SK-N-SH treated with all-trans-retinoic acid at 6 μM for 48 hours (cell line): ENCODE results near the gene TARS2.
A peak's percentile ranks its signal among the peaks of the same experiment; 100 is the strongest.

Experiments
- ATAC-seq: fragments of 200-7000 bp; cut with Tn5 transposase; 3 replicates; pipeline ENCODE4 v1.9.1; 2020; ENCODE audit warnings: mild to moderate bottlenecking, moderate library complexity
- ARNTL ChIP-seq: fragments of 450-650 bp; formaldehyde crosslinking; IDR thresholded peaks from 2 replicates; pipeline ENCODE4 v1.5.0; 2020; ENCODE audit warnings: low read depth, mild to moderate bottlenecking, moderate library complexity, borderline replicate concordance
- BACH2 ChIP-seq: fragments of 250-450 bp; sonication (Bioruptor Pico); IDR thresholded peaks from 2 replicates; pipeline ENCODE4 v1.9.0; 2021; ENCODE audit warnings: mild to moderate bottlenecking, borderline replicate concordance
- CREB5 ChIP-seq: fragments of 250-450 bp; sonication (Bioruptor Pico); IDR thresholded peaks from 2 replicates; pipeline ENCODE4 v1.5.1; 2020; ENCODE audit warnings: low read depth, mild to moderate bottlenecking, moderate library complexity
- CSDC2 ChIP-seq: fragments of 250-450 bp; sonication (Bioruptor Pico); IDR thresholded peaks from 2 replicates; pipeline ENCODE4 v1.5.0; 2020; ENCODE audit warnings: mild to moderate bottlenecking, moderate library complexity
- CSRNP3 ChIP-seq: fragments of 250-450 bp; sonication (Bioruptor Pico); IDR thresholded peaks from 2 replicates; pipeline ENCODE4 v1.5.1; 2021; ENCODE audit warnings: mild to moderate bottlenecking, moderate library complexity
- ESRRG ChIP-seq: fragments of 250-450 bp; sonication (Bioruptor Pico); IDR thresholded peaks from 2 replicates; pipeline ENCODE4 v1.6.1; 2021; ENCODE audit warnings: mild to moderate bottlenecking
- GLIS3 ChIP-seq: fragments of 250-450 bp; sonication (Bioruptor Pico); IDR thresholded peaks from 2 replicates; pipeline ENCODE4 v1.5.0; 2020; ENCODE audit warnings: mild to moderate bottlenecking, moderate library complexity
- ISL1 ChIP-seq: fragments of 250-450 bp; sonication (Bioruptor Pico); IDR thresholded peaks from 2 replicates; pipeline ENCODE4 v2.1.2; 2022; ENCODE audit warnings: mild to moderate bottlenecking, moderate library complexity
- PATZ1 ChIP-seq: fragments of 250-450 bp; sonication (Bioruptor Pico); IDR thresholded peaks from 2 replicates; pipeline ENCODE4 v1.8.0; 2020; ENCODE audit warnings: mild to moderate bottlenecking, moderate library complexity, borderline replicate concordance
- POU6F1 ChIP-seq: fragments of 250-450 bp; sonication (Bioruptor Pico); IDR thresholded peaks from 2 replicates; pipeline ENCODE4 v1.8.0; 2021; ENCODE audit warnings: low read depth, mild to moderate bottlenecking, moderate library complexity, borderline replicate concordance
- RARB ChIP-seq: fragments of 250-450 bp; sonication (Bioruptor Pico); IDR thresholded peaks from 2 replicates; pipeline ENCODE4 v1.8.0; 2021; ENCODE audit warnings: mild to moderate bottlenecking, moderate library complexity
- SNAI2 ChIP-seq: fragments of 250-450 bp; sonication (Bioruptor Pico); IDR thresholded peaks from 2 replicates; pipeline ENCODE4 v1.5.0; 2020; ENCODE audit warnings: mild to moderate bottlenecking, moderate library complexity
- TCF4 ChIP-seq: fragments of 250-450 bp; sonication (Bioruptor Pico); IDR thresholded peaks from 2 replicates; pipeline ENCODE4 v1.8.0; 2021; ENCODE audit warnings: mild to moderate bottlenecking, moderate library complexity, borderline replicate concordance
- TSHZ2 ChIP-seq: fragments of 250-450 bp; sonication (Bioruptor Pico); IDR thresholded peaks from 2 replicates; pipeline ENCODE4 v1.5.0; 2020; ENCODE audit warnings: mild to moderate bottlenecking, moderate library complexity
- ZC3H10 ChIP-seq: fragments of 250-450 bp; sonication (Bioruptor Pico); IDR thresholded peaks from 2 replicates; pipeline ENCODE4 v1.5.1; 2021; ENCODE audit warnings: mild to moderate bottlenecking, moderate library complexity
- ZFP3 ChIP-seq: fragments of 250-450 bp; sonication (Bioruptor Pico); IDR thresholded peaks from 2 replicates; pipeline ENCODE4 v1.5.0; 2020; ENCODE audit warnings: mild to moderate bottlenecking, moderate library complexity
- ZFP30 ChIP-seq: fragments of 450-650 bp; formaldehyde crosslinking; IDR thresholded peaks from 2 replicates; pipeline ENCODE4 v1.5.0; 2022; ENCODE audit warnings: mild to moderate bottlenecking, moderate library complexity
- ZNF565 ChIP-seq: fragments of 450-650 bp; formaldehyde crosslinking; conservative IDR thresholded peaks from 2 replicates; pipeline ENCODE4 v1.5.0; 2020; ENCODE audit warnings: low read depth, mild to moderate bottlenecking, moderate library complexity
- ZNF70 ChIP-seq: fragments of 450-650 bp; formaldehyde crosslinking; IDR thresholded peaks from 2 replicates; pipeline ENCODE4 v1.5.0; 2020; ENCODE audit warnings: mild to moderate bottlenecking, moderate library complexity
- ZNF8 ChIP-seq: fragments of 450-650 bp; formaldehyde crosslinking; IDR thresholded peaks from 2 replicates; pipeline ENCODE4 v1.5.0; 2020; ENCODE audit warnings: mild to moderate bottlenecking, moderate library complexity

Gene TARS2

GRCh38 chr1:150486966-150487762 is at the start of gene TARS2:
TARS2 (plus strand) TSS chr1:150487419; CDS start chr1:150487451, 32 bp downstream.
- ATAC-seq: peak; percentile 100
- TF ChIP-seq POU6F1 (CRISPR knock-in tag): peak; percentile 87; the same call in 1 of the 2 replicates
- no peak for TF ChIP-seq ZNF8 (CRISPR knock-in tag)
- TF ChIP-seq BACH2 (CRISPR knock-in tag): no peak
- no peak for TF ChIP-seq CSDC2 (CRISPR knock-in tag)
- peak; percentile 64; the same call in 1 of the 2 replicates for TF ChIP-seq RARB (CRISPR knock-in tag)
- TF ChIP-seq CSRNP3 (CRISPR knock-in tag): no peak
- TF ChIP-seq, all 23 proteins: peak for 2

- TF ChIP-seq ZNF565: no peak
- no peak for TF ChIP-seq ZC3H10 (CRISPR knock-in tag)
- no peak for TF ChIP-seq ZFP30 (CRISPR knock-in tag)
- TF ChIP-seq GLIS3 (CRISPR knock-in tag): no peak
- no peak for TF ChIP-seq TSHZ2 (CRISPR knock-in tag)
- no peak for TF ChIP-seq ISL1
- ATAC-seq: no peak
Observed at GRCh38 chr1:150441121-150441520, 46.1 kb upstream of the TARS2 start.

- no peak for TF ChIP-seq ZNF8 (CRISPR knock-in tag)
- no peak for TF ChIP-seq CSDC2 (CRISPR knock-in tag)
- TF ChIP-seq RARB (CRISPR knock-in tag): no peak
- no peak for TF ChIP-seq ZFP30 (CRISPR knock-in tag)
- no peak for TF ChIP-seq PATZ1 (CRISPR knock-in tag)
- TF ChIP-seq CREB5: no peak
- no peak for TF ChIP-seq ZFP3 (CRISPR knock-in tag)
- no peak for TF ChIP-seq TCF4 (CRISPR knock-in tag)
- ATAC-seq: no peak
Observed at GRCh38 chr1:150444232-150444631, 43.0 kb upstream of the TARS2 start.

- no peak; the same call in 2 of the 3 replicates for ATAC-seq
- no peak for TF ChIP-seq PATZ1 (CRISPR knock-in tag)
- no peak for TF ChIP-seq ZNF70
- TF ChIP-seq ARNTL (CRISPR knock-in tag): no peak
- no peak for TF ChIP-seq SNAI2 (CRISPR knock-in tag)
- no peak for TF ChIP-seq TCF4 (CRISPR knock-in tag)
- TF ChIP-seq ZC3H10 (CRISPR knock-in tag): no peak
- TF ChIP-seq ESRRG (CRISPR knock-in tag): no peak
- TF ChIP-seq ZNF565: no peak
- no peak for TF ChIP-seq ISL1
- no peak for TF ChIP-seq ZNF8 (CRISPR knock-in tag)
- no peak for TF ChIP-seq CSRNP3 (CRISPR knock-in tag)
Observed at GRCh38 chr1:150456146-150456647, 31.0 kb upstream of the TARS2 start.
